Activated naive CD4-positive, alpha-beta T cell treated with anti-CD3 and anti-CD28 coated beads, Interleukin-2, amount 10 ng/mL, durations not matched to agents 7 days and 5 days (primary cell): ENCODE measurements around the gene SLAIN1.

ENCODE experiments used
- CTCF ChIA-PET: fragments of 350-600 bp; sonication (Branson Sonifier 250); formaldehyde crosslinking; loops from one replicate; lab custom pipeline; 2021; ENCODE audit warnings: antibody characterized with exemption; lab: Charles Lee
- DNase-seq: peaks from one replicate; pipeline ENCODE4 v3.0.0-alpha.2; 2020
- H3K27ac Mint-ChIP-seq: one replicate; pipeline ENCODE4 v1.8.0; 2021; ENCODE audit warnings: mild to moderate bottlenecking, moderate library complexity, mixed read lengths
- H3K27me3 Mint-ChIP-seq: one replicate; pipeline ENCODE4 v1.8.0; 2021; ENCODE audit warnings: mild to moderate bottlenecking, mixed read lengths
- H3K36me3 Mint-ChIP-seq: one replicate; pipeline ENCODE4 v1.8.0; 2021; ENCODE audit warnings: mixed read lengths
- H3K4me1 Mint-ChIP-seq: one replicate; pipeline ENCODE4 v1.8.0; 2021; ENCODE audit warnings: mixed read lengths
- H3K4me3 Mint-ChIP-seq: one replicate; pipeline ENCODE4 v1.8.0; 2021; ENCODE audit warnings: mild to moderate bottlenecking, moderate library complexity, mixed read lengths
- H3K9me3 Mint-ChIP-seq: one replicate; pipeline ENCODE4 v1.8.0; 2021; ENCODE audit warnings: mixed read lengths

Gene SLAIN1

DNA sequence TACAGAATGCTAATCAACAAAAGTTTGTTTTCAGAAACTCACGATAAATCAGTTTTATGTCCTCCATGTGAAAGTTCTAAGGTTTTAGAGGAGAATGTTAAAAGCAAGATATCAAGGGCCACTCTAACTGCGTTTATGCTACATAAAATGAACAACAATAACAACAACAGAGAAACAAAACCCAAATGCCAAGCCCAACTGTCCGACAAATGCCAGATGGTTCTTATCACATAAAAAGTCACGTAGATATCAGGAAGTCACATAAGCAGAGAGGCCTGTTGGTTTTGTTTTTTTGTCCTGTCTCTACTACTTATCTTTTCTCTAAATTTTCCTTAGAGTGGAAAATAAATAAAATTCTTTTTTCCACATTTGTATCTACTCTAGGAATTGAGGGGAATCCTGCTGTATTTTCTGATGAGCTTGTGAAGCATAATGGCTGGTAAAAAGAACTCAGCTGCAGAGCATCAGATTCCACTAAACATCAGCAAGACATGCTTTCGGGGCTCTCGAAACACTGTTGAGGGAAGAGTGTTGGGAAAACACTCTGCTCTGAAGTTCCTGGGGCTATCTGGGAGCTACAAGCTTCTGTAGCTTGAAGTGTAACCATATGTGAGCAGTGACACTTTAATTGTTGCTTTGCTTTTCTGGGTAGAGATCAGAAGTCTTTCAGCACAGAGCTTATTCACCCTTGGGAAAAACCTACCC is 110.1 kb downstream of the SLAIN1 start:
- Mint-ChIP-seq H3K36me3 (no peaks in the 10 kb centered on the region), H3K9me3 (no peaks in the 10 kb centered on the region), H3K4me3 (no peak overlapping the region), H3K27ac (no peak overlapping the region), H3K4me1 (peaks cover 3% of the 10 kb centered on the region), H3K27me3 (no peaks in the 10 kb centered on the region)
- CTCF ChIA-PET: no interaction called here
- no peak for DNase-seq

- no peaks in the 10 kb centered on the region for H3K36me3 Mint-ChIP-seq
- no peak overlapping the region for H3K4me3 Mint-ChIP-seq
- no peaks in the 10 kb centered on the region for H3K27me3 Mint-ChIP-seq
- no peak overlapping the region for H3K27ac Mint-ChIP-seq
- CTCF ChIA-PET: interaction anchor here (0.6 to 1.8 kb wide), 6 partner anchors 9 to 311 kb away, joined by 3 to 17 read pairs (median 4); no protein-coding TSS in a partner anchor
- no peak for DNase-seq
- no peaks in the 10 kb centered on the region for H3K9me3 Mint-ChIP-seq
- peaks cover 3% of the 10 kb centered on the region for H3K4me1 Mint-ChIP-seq
These were observed 112.9 kb downstream of the SLAIN1 start for GRCh38 chr13:77810430-77810829.

DNA sequence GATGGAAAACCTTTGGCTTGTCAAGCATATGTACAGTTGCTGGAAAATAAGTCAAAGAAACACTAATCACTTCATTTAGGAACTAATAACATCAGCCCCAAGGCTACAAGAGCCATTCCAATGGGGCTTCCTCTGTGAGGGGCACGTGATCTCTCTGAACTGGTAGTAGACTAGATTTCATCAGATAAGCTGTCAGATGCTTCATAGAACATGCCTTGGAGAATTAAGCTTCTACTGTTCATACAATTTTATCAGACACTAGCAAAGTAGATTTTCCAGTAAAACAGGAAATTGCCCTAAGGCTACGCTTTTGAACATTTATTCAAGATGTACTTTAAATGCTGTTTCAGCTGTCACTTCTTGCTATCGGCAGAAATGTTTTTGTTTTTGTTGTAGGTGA is 113.4 kb downstream of the SLAIN1 start:
- Mint-ChIP-seq H3K9me3 (no peaks in the 10 kb centered on the region), H3K27me3 (no peaks in the 10 kb centered on the region), H3K27ac (no peak overlapping the region), H3K4me1 (peaks cover 3% of the 10 kb centered on the region), H3K4me3 (no peak overlapping the region), H3K36me3 (no peaks in the 10 kb centered on the region)
- CTCF ChIA-PET: interaction anchor here (0.6 to 1.8 kb wide), 5 partner anchors 9 to 310 kb away, joined by 3 to 17 read pairs (median 4); no protein-coding TSS in a partner anchor
- no peak for DNase-seq

- CTCF ChIA-PET: interaction anchor here (1.4 to 1.8 kb wide), 2 partner anchors 22 to 310 kb away, joined by 3 to 17 read pairs; no protein-coding TSS in a partner anchor
- DNase-seq: no peak
- H3K27ac Mint-ChIP-seq: no peak overlapping the region
- H3K4me3 Mint-ChIP-seq: no peak overlapping the region
- H3K4me1 Mint-ChIP-seq: peaks cover 3% of the 10 kb centered on the region
- no peaks in the 10 kb centered on the region for H3K27me3 Mint-ChIP-seq
- H3K36me3 Mint-ChIP-seq: no peaks in the 10 kb centered on the region
- no peaks in the 10 kb centered on the region for H3K9me3 Mint-ChIP-seq
These were observed 113.9 kb downstream of the SLAIN1 start for GRCh38 chr13:77811381-77811780.

DNA sequence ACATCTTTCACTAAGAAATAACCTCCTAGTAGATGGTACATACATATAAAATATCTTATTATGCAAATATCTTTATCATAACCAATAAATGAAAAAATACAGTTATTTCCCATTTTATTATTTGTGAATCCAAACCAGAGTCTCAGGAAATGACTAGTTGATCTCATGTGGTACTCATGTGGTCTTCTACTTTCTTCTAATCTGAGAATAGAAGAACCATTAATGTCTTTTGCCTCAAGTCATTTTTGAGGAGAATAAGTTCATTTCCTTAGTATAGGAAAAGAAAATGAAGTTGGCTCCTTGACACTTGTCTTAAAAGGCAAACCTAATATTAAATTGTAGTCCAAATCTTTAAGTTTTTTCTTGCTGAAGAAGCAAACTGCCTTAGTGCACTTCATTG is 114.5 kb downstream of the SLAIN1 start:
- no peaks in the 10 kb centered on the region for H3K36me3 Mint-ChIP-seq
- no peak for DNase-seq
- CTCF ChIA-PET: no interaction called here
- H3K27ac Mint-ChIP-seq: no peak overlapping the region
- H3K9me3 Mint-ChIP-seq: no peaks in the 10 kb centered on the region
- H3K27me3 Mint-ChIP-seq: no peaks in the 10 kb centered on the region
- H3K4me1 Mint-ChIP-seq: peaks cover 3% of the 10 kb centered on the region
- no peak overlapping the region for H3K4me3 Mint-ChIP-seq
